ENCODE results near the gene CLDN14.

CLDN14 gene

GRCh38 chr21:36479415-36480402 lies at the start of gene CLDN14:
Gene CLDN14 (minus strand): TSS chr21:36480122. CDS start chr21:36461695, 18,427 bp downstream.
- DNase-seq: no peak

- no peak for DNase-seq
These were observed 48.8 kb upstream of the CLDN14 start for GRCh38 chr21:36528716-36529115.

GRCh38 chr21:36527317-36527716 lies 47.4 kb upstream of the CLDN14 start:
- DNase-seq: no peak

GRCh38 chr21:36526104-36526503 lies 46.2 kb upstream of the CLDN14 start:
- DNase-seq: no peak

- DNase-seq: no peak
These were observed 44.6 kb upstream of the CLDN14 start for GRCh38 chr21:36524477-36524876.

- no peak for DNase-seq
These were observed 42.4 kb upstream of the CLDN14 start for GRCh38 chr21:36522219-36522808.

GRCh38 chr21:36518883-36519492 lies 39.1 kb upstream of the CLDN14 start:
- no peak for DNase-seq

- no peak for DNase-seq
These were observed 37.6 kb upstream of the CLDN14 start for GRCh38 chr21:36517366-36518075.

- DNase-seq: no peak
These were observed 36.4 kb upstream of the CLDN14 start for GRCh38 chr21:36516281-36516680.

GRCh38 chr21:36513430-36513829 lies 33.5 kb upstream of the CLDN14 start:
- DNase-seq: no peak

- DNase-seq: no peak
These were observed 33.0 kb upstream of the CLDN14 start for GRCh38 chr21:36512971-36513370.

GRCh38 chr21:36511484-36512220 lies 31.7 kb upstream of the CLDN14 start:
- DNase-seq: no peak

- DNase-seq: no peak
These were observed 31.0 kb upstream of the CLDN14 start for GRCh38 chr21:36510911-36511310.

- DNase-seq: peak; percentile 38
These were observed 30.2 kb upstream of the CLDN14 start for GRCh38 chr21:36509973-36510664.

GRCh38 chr21:36508948-36509347 lies 29.0 kb upstream of the CLDN14 start:
- DNase-seq: no peak

GRCh38 chr21:36507397-36508018 lies 27.6 kb upstream of the CLDN14 start:
- no peak for DNase-seq

GRCh38 chr21:36506482-36506881 lies 26.6 kb upstream of the CLDN14 start:
- no peak for DNase-seq

- DNase-seq: no peak
These were observed 24.4 kb upstream of the CLDN14 start for GRCh38 chr21:36504067-36505058.

GRCh38 chr21:36502365-36502764 lies 22.4 kb upstream of the CLDN14 start:
- no peak for DNase-seq

GRCh38 chr21:36501589-36501892 lies 21.6 kb upstream of the CLDN14 start:
- no peak for DNase-seq

Measured in DMS79 (cell line).